Activated CD8-positive, alpha-beta T cell treated with anti-CD3 and anti-CD28 coated beads, Interleukin-2, amount 10 ng/mL, durations not matched to agents 7 days and 5 days (primary cell): ENCODE results near the gene BLVRA. TPM values are rescaled to one million over a fixed set of nuclear protein-coding genes. Genes with fewer than 3 reads are reported as not detected.
"Not testable (repeated sequence)": the region's sequence is repeated elsewhere in the genome, so short reads cannot be mapped to it uniquely, and the experiment has no call there.

Experiments
- ATAC-seq: fragments of 150-1000 bp; cut with Tn5 transposase; one replicate; pipeline ENCODE4 v1.10.0; 2021; ENCODE audit warnings: moderate library complexity
- CTCF ChIA-PET: fragments of 350-600 bp; sonication (Branson Sonifier 250); formaldehyde crosslinking; loops from one replicate; lab custom pipeline; 2021; ENCODE audit warnings: antibody characterized with exemption; lab: Charles Lee
- POLR2A ChIA-PET: fragments of 350-600 bp; sonication (Branson Sonifier 250); formaldehyde crosslinking; loops from one replicate; lab custom pipeline; 2021; ENCODE audit warnings: antibody characterized with exemption; lab: Charles Lee
- DNase-seq: peaks from one replicate; pipeline ENCODE4 v3.0.0-alpha.2; 2020
- H3K27ac Mint-ChIP-seq: one replicate; pipeline ENCODE4 v1.8.0; 2021; ENCODE audit warnings: mild to moderate bottlenecking, mixed read lengths
- H3K27me3 Mint-ChIP-seq: one replicate; pipeline ENCODE4 v1.8.0; 2021; ENCODE audit warnings: low read depth, mixed read lengths
- H3K36me3 Mint-ChIP-seq: one replicate; pipeline ENCODE4 v1.8.0; 2021; ENCODE audit warnings: low read depth, mixed read lengths
- H3K4me1 Mint-ChIP-seq: one replicate; pipeline ENCODE4 v1.8.0; 2021; ENCODE audit warnings: low read depth, mixed read lengths
- H3K4me3 Mint-ChIP-seq: one replicate; pipeline ENCODE4 v1.8.0; 2021; ENCODE audit warnings: mild to moderate bottlenecking, mixed read lengths
- H3K9me3 Mint-ChIP-seq: one replicate; pipeline ENCODE4 v1.8.0; 2022; ENCODE audit warnings: mixed read lengths; ENCODE audit not compliant: insufficient read depth
- total RNA-seq, 2 experiments: library from RNA; stranded (reverse); gene quantifications; one replicate each; pipeline ENCODE4 v1.2.3, GENCODE V29; 2021

The BLVRA gene
- total RNA-seq, 2 experiments from 2014 or later, result 25.7 to 29.2 TPM

DNA sequence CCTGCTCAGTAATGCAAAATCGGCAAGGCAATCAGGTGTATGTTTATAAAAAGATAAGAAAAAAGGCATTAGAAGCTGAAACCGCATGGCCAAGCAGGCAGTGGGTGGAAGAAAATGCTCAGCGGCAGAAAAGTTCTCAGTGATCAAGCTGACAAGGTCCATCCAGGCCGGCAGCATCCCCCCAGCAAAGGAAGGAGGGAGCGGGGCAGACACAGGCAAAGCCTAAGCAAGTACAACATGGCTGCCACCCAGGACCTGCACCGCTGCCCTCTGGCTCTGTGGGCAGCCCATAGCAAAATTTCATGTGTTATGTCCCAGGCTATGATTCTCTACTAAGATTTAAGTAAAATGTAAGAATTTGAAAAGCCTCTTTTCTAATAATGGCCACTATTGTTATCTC, 65.5 kb downstream of the BLVRA start:
- ChIA-PET CTCF (interaction anchor here (1.2 to 2.6 kb wide), 2 partner anchors 11 to 20 kb away, joined by 3 to 6 read pairs; no protein-coding TSS in a partner anchor), POLR2A (no interaction called here)
- no peak overlapping the region for H3K4me3 Mint-ChIP-seq
- no peak for ATAC-seq
- H3K4me1 Mint-ChIP-seq, result peaks cover 3% of the 10 kb centered on the region
- H3K27me3 Mint-ChIP-seq, result peaks cover 43% of the 10 kb centered on the region
- no peak for DNase-seq
- H3K9me3 Mint-ChIP-seq, result no peaks in the 10 kb centered on the region
- no peak overlapping the region for H3K27ac Mint-ChIP-seq
- H3K36me3 Mint-ChIP-seq, result no peaks in the 10 kb centered on the region

DNA sequence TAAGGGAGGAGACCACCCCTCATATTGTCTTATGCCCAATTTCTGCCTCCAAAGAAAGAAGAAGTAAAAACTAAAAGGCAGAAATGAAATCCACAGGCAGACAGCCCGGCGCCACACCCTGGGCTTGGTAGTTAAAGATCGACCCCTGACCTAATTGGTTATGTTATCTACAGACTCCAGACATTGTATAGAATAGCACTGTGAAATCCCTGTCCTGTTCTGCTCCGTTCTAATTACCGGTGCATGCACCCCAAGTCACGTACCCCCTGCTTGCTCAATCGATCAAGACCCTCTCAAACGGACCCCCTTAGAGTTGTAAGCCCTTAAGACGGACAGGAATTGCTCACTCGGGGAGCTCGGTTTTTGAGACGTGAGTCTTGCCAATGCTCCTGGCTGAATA, 66.0 kb downstream of the BLVRA start:
- H3K9me3 Mint-ChIP-seq, POLR2A ChIA-PET, H3K36me3 Mint-ChIP-seq, ATAC-seq, H3K4me3 Mint-ChIP-seq, H3K4me1 Mint-ChIP-seq, DNase-seq, H3K27ac Mint-ChIP-seq: not testable (repeated sequence)
- CTCF ChIA-PET, result interaction anchor here (0.9 to 5.2 kb wide), 5 partner anchors 10 to 241 kb away, joined by 3 to 42 read pairs (median 4); partner anchors contain the start of gene STK17A
- peaks cover 41% of the 10 kb centered on the region for H3K27me3 Mint-ChIP-seq

DNA sequence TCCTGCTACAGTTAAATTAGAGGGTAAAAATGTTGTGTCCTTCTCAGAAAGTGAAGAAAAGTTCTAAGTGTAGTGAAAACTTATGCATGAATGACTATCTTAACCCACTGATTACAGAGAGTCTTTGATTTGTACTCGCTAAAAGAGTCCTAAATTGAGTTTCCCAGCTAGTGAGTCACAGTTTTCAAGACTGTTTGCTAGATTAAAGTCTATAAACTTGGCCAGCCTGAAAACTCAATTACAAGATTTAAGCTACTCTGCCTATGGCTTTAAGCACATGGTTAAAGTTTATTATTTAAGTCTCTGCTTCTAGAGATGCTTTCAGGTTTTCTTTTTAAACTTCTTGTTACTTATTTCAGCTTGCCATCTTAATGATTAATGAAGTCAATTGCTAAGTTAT, 66.5 kb downstream of the BLVRA start:
- DNase-seq (no peak), ATAC-seq (no peak)
- no peaks in the 10 kb centered on the region for H3K36me3 Mint-ChIP-seq
- peaks cover 39% of the 10 kb centered on the region for H3K27me3 Mint-ChIP-seq
- POLR2A ChIA-PET, result no interaction called here
- H3K4me1 Mint-ChIP-seq, result peaks cover 3% of the 10 kb centered on the region
- H3K27ac Mint-ChIP-seq, result no peak overlapping the region
- CTCF ChIA-PET, result interaction anchor here (0.9 to 5.2 kb wide), 5 partner anchors 10 to 242 kb away, joined by 3 to 42 read pairs (median 4); partner anchors contain the start of gene STK17A
- no peak overlapping the region for H3K4me3 Mint-ChIP-seq
- no peaks in the 10 kb centered on the region for H3K9me3 Mint-ChIP-seq

DNA sequence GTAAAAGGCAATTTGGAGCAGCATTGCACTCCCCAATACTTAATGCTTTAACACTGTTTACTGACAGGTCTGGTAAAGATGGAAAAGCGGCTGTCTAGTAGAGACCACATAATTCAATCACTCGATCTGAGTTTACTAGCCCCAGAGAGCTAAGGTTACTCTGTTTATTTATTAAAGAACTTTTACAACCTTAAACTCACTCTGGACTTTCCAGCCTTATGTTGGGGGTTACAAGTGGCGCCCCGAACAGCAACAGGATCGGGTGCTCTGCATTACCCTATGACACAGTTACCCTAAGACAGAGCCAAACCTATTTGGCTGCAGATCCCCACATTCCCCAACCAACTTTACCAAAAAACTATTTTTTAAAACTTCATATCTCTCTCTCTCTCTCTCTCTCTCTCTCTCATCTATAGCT, 66.9 kb downstream of the BLVRA start:
- ATAC-seq (no peak), DNase-seq (no peak)
- Mint-ChIP-seq H3K4me3 (no peak overlapping the region), H3K27ac (no peak overlapping the region), H3K9me3 (no peaks in the 10 kb centered on the region), H3K36me3 (no peaks in the 10 kb centered on the region), H3K4me1 (peaks cover 3% of the 10 kb centered on the region), H3K27me3 (peaks cover 36% of the 10 kb centered on the region)
- ChIA-PET CTCF (interaction anchor here (0.9 to 5.2 kb wide), 5 partner anchors 9 to 242 kb away, joined by 3 to 42 read pairs (median 4); partner anchors contain the start of gene STK17A), POLR2A (no interaction called here)

DNA sequence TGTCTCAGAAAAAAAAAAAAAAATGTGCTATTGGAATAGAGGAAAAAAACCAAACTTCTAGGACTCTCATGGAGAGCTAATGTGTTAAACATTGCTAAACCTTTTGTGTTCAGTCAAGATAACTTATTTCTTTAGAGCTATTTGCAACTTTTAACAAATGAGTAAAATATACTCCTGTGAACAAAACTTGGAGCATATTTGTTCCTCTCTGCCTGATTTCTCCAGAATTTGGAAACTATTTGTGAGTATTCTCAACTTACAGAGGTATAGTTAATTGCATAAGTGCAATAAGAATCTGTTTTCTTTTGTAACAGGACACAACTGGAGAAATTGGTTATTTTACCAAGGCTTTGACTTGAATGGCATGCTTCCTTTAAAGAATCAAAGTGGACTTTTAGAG, 72.4 kb downstream of the BLVRA start:
- Mint-ChIP-seq H3K36me3 (peaks cover 10% of the 10 kb centered on the region), H3K4me1 (peaks cover 17% of the 10 kb centered on the region), H3K27me3 (peaks cover 18% of the 10 kb centered on the region)
- DNase-seq, H3K4me3 Mint-ChIP-seq, ATAC-seq, POLR2A ChIA-PET, H3K27ac Mint-ChIP-seq, H3K9me3 Mint-ChIP-seq: not testable (repeated sequence)
- CTCF ChIA-PET, result interaction anchor here (1.0 to 1.1 kb wide), 3 partner anchors 8 to 33 kb away, joined by 3 to 5 read pairs (median 3); no protein-coding TSS in a partner anchor

DNA sequence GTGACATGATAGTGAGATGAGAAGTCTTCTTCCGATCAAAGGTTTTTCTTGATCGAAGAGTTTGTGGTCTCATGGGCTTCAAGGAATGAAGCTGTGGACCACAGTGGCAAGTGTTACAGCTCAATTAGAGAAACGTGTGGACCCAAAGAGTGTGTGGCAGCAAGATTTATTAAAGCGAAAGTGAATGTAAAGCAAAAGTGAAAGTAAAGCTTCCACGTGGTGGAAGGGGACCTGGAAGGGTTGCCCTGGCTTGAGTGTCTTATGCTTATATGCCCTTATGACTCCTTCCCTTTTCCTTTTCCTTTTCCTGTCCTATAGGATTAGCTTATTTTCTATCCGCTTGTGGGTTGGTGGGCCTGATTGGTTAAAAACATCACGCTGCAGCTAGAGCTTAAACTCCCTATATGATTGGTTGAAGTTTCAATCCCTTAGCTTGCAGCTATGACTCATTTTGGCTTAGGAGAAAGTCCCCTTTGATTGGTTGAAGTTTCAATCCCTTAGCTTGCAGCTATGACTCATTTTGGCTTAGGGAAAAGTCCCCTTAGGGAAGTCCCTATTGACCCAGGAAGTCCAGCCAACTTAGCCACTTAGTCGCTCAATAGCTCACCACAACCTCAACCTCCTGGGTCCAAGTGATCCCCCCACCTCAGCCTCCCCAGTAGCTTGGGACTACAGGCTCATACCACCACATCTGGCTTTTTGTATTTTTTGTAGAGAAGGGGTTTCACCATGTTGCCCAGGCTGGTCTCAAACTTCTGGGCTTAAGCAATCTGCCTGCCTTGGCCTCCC, 76.2 kb downstream of the BLVRA start:
- Mint-ChIP-seq H3K27ac (peak overlapping the region; percentile 91), H3K4me1 (peaks cover 22% of the 10 kb centered on the region), H3K27me3 (peaks cover 4% of the 10 kb centered on the region), H3K36me3 (peaks cover 10% of the 10 kb centered on the region), H3K4me3 (peak overlapping the region; percentile 82), H3K9me3 (peaks cover 10% of the 10 kb centered on the region)
- POLR2A ChIA-PET, result interaction anchor here (0.6 to 1.7 kb wide), 3 partner anchors 35 to 902 kb away, joined by 3 to 7 read pairs (median 3); partner anchors contain the start of genes MRPL32, MRPS24, PSMA2 and STK17A
- CTCF ChIA-PET, result interaction anchor here (0.8 to 3.5 kb wide), 15 partner anchors 8 to 395 kb away, joined by 3 to 23 read pairs (median 4); partner anchors contain the start of genes COA1 and STK17A
- DNase-seq, result peak; percentile 51
- peak; percentile 75 for ATAC-seq

DNA sequence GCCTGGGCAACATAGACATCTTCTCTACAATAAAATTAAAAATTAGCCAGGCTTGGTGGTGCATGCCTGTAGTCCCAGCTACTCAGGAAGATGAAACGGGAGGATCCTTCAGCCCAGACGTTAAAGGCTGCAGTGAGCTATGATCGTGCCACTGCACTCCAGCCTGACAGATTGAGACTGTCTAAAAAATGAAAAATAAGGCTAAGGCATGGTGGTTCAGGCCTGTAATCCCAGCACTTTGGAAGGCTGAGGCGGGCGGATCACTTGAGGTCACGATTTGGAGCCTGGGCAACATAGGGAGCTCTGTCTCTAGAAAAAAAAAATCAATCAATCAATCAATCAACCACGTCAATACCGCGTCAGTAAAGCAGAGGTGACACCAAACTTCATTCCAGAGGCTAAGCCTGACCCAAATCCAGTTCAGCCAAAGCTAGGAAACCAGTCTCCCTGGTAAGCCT, 79.8 kb downstream of the BLVRA start:
- POLR2A ChIA-PET, result interaction anchor here (0.8 to 1.3 kb wide), 2 partner anchors 255 kb away, joined by 4 read pairs; partner anchors contain the start of gene STK17A
- CTCF ChIA-PET, result interaction anchor here (0.6 to 4.0 kb wide), 47 partner anchors 10 to 1895 kb away, joined by 3 to 67 read pairs (median 4); partner anchors contain the start of genes COA1, MRPL32, MRPS24 and PSMA2
- DNase-seq (no peak), ATAC-seq (no peak)
- Mint-ChIP-seq H3K27ac (no peak overlapping the region), H3K4me1 (peaks cover 22% of the 10 kb centered on the region), H3K36me3 (peaks cover 6% of the 10 kb centered on the region), H3K9me3 (no peaks in the 10 kb centered on the region), H3K27me3 (peaks cover 9% of the 10 kb centered on the region), H3K4me3 (no peak overlapping the region)

DNA sequence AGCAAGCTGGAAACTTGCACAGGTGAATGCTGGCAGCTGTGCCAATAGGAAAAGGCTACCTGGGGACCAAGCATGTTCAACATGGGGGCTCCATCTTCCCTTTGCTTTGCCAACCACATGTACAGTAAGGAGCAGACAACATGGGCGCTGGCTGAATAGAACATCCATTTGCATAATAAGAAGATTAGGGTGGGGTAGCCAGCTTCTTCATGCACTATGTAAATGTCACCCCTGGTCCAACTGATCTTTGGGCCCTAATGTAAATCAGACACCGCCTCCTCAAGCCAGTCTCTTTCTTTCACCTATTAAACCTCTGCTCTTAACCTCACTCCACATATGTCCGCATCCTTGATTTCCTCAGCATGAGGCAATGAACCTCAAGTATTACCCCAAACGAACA, 84.8 kb downstream of the BLVRA start:
- H3K4me1 Mint-ChIP-seq, result peaks cover 8% of the 10 kb centered on the region
- H3K9me3 Mint-ChIP-seq, result no peaks in the 10 kb centered on the region
- H3K27me3 Mint-ChIP-seq, result peaks cover 11% of the 10 kb centered on the region
- ChIA-PET POLR2A (no interaction called here), CTCF (interaction anchor here (0.7 to 3.1 kb wide), 4 partner anchors 9 to 261 kb away, joined by 3 to 17 read pairs (median 4); partner anchors contain the start of genes COA1 and STK17A)
- H3K27ac Mint-ChIP-seq, result no peak overlapping the region
- DNase-seq (no peak), ATAC-seq (no peak)
- no peak overlapping the region for H3K4me3 Mint-ChIP-seq
- H3K36me3 Mint-ChIP-seq, result no peaks in the 10 kb centered on the region

DNA sequence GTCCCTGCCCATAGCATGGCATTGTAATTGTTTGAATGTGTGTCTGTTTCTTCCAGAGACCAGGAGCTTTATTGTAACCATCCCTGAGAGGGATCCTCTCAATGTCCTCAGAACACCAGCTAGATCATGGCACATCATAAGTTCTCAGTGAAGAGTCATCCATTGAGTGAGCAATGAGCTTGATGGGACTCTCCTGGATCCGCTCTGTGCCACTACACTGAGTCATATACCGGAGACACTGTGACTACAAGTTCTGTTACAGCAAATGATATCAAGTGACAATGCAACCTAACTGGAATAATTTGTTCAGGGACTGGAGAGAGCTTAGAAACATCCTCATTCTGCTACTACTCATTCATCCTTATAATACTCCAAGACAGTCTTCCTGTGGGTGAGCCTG, 85.8 kb downstream of the BLVRA start:
- ChIA-PET POLR2A (interaction anchor here (1.2 kb wide), 1 partner anchor 25 kb away, joined by 4 read pairs; the partner anchor contains the start of gene MRPS24), CTCF (interaction anchor here (0.8 to 3.1 kb wide), 3 partner anchors 20 to 262 kb away, joined by 3 to 17 read pairs (median 3); partner anchors contain the start of gene STK17A)
- Mint-ChIP-seq H3K27ac (no peak overlapping the region), H3K9me3 (no peaks in the 10 kb centered on the region), H3K4me1 (no peaks in the 10 kb centered on the region), H3K36me3 (no peaks in the 10 kb centered on the region), H3K4me3 (no peak overlapping the region), H3K27me3 (peaks cover 11% of the 10 kb centered on the region)
- no peak for DNase-seq
- ATAC-seq, result no peak

DNA sequence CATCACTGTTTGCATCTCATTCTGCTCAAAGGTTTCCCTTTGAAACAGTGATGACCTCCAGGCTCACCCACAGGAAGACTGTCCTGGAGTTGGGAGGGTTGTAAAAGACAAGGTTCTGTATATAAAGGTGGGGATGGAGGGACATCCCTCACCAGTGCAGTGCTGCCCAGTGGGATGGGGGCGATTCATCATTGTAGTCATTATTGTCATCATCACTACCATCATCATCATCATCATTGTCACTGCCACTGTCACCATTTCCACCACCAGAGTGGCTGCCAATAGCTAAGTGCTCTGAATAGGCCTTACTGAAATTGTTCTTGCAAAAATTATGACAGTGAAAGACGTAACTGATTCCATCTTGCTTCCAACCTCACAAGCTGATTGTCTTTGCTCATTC, 86.2 kb downstream of the BLVRA start:
- Mint-ChIP-seq H3K27ac (no peak overlapping the region), H3K27me3 (peaks cover 9% of the 10 kb centered on the region), H3K4me3 (no peak overlapping the region), H3K9me3 (no peaks in the 10 kb centered on the region), H3K36me3 (no peaks in the 10 kb centered on the region), H3K4me1 (no peaks in the 10 kb centered on the region)
- POLR2A ChIA-PET, result interaction anchor here (1.2 kb wide), 1 partner anchor 25 kb away, joined by 4 read pairs; the partner anchor contains the start of gene MRPS24
- CTCF ChIA-PET, result interaction anchor here (0.8 to 3.1 kb wide), 3 partner anchors 20 to 262 kb away, joined by 3 to 17 read pairs (median 3); partner anchors contain the start of gene STK17A
- no peak for DNase-seq
- no peak for ATAC-seq

DNA sequence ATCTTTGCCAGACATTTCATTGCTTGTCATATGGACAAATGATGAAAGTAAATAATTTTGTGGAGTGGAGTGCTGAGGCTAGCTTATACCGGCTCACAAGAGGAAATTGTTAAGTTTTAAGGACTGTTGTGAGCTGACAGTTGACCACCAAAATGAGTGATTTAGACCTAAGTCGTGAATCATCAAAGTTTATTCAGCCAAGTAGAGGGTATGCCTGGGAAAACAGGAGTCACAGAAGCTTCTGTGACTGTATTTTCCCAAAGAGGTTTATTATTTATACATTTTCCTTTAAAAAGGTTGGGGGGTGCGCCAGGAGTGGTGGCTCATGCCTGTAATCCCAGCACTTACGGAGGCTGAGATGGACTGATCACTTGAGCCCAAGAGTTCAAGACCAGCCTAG, 89.0 kb downstream of the BLVRA start:
- Mint-ChIP-seq H3K36me3 (no peaks in the 10 kb centered on the region), H3K4me1 (peaks cover 7% of the 10 kb centered on the region), H3K9me3 (no peaks in the 10 kb centered on the region), H3K27me3 (peaks cover 8% of the 10 kb centered on the region), H3K27ac (no peak overlapping the region), H3K4me3 (no peak overlapping the region)
- ChIA-PET CTCF (interaction anchor here (1.9 to 2.5 kb wide), 3 partner anchors 9 to 147 kb away, joined by 5 to 19 read pairs (median 7); no protein-coding TSS in a partner anchor), POLR2A (interaction anchor here (0.6 kb wide), 1 partner anchor 1326 kb away, joined by 3 read pairs; no protein-coding TSS in a partner anchor)
- DNase-seq (no peak), ATAC-seq (no peak)
